Prostate gland (tissue), 2 donors: ENCODE results near the gene SPRR1A. TPM values are rescaled to one million over a fixed set of nuclear protein-coding genes. Genes with fewer than 3 reads are reported as not detected.

Experiments used
- DNase-seq: peaks from one replicate; pipeline ENCODE4 v3.0.0-alpha.2; 2019; ENCODE audit warnings: low spot score
- H3K27ac ChIP-seq, 2 donors: fragments of 200-600 bp; sonication (generic); 2 replicates each; pipeline ENCODE4 v1.5.1; 2017 to 2019
- H3K27me3 ChIP-seq: fragments of 200-600 bp; sonication (generic); replicated peaks from 2 replicates; pipeline ENCODE4 v1.5.1; 2019; ENCODE audit not compliant: insufficient read depth
- H3K36me3 ChIP-seq, 2 donors: fragments of 200-600 bp; sonication (generic); 1 replicate in 1 of 2; 2 replicates in 1 of 2; pipeline versions ENCODE4 v1.5.1 to v1.8.1; 2017 to 2019
- H3K4me1 ChIP-seq: fragments of 200-600 bp; sonication (generic); replicated peaks from 2 replicates; pipeline ENCODE4 v1.5.1; 2019
- H3K4me3 ChIP-seq, 2 donors: fragments of 200-600 bp; sonication (generic); 2 replicates each; pipeline ENCODE4 v1.5.1; 2017 to 2019
- H3K9me3 ChIP-seq: fragments of 200-600 bp; sonication (generic); 2 replicates; pipeline ENCODE4 v1.5.1; 2017
- POLR2A ChIP-seq: fragments of 450-650 bp; IDR thresholded peaks from one replicate; pipeline ENCODE4 v1.6.1; 2016; ENCODE audit warnings: antibody characterized with exemption, mild to moderate bottlenecking
- POLR2AphosphoS5 ChIP-seq: sonication (generic); formaldehyde crosslinking; IDR thresholded peaks from one replicate; pipeline ENCODE4 v1.6.1; 2017; ENCODE audit warnings: antibody characterized with exemption
- WGBS: methylation state at CpG from one replicate; pipeline ENCODE4 v1.1.5; 2018; 5-methylcytosine and 5-hydroxymethylcytosine counted together
- intact Hi-C: fragments of 100-400 bp; cut with DNase I; formaldehyde crosslinking; loops from one replicate; pipeline ENCODE4 v1.14.2; 2022
- total RNA-seq, 2 donors: library from RNA; depleted of rRNA; stranded (reverse); fragments of >200 nt; gene quantifications; one replicate each; pipeline ENCODE4 v1.1.0, GENCODE V29; 2016
- TF ChIP-seq, protein P1 (sequence below), 4 experiments: fragments of 200-600 bp in 2 of 4; fragments of 450-650 bp in 2 of 4; sonication (generic) in 2 of 4; IDR thresholded peaks; 1 replicate in 3 of 4; 2 replicates in 1 of 4; pipeline ENCODE4 v1.5.1; 2016 to 2019; ENCODE audit warnings: antibody characterized with exemption in 4 of 4, mild to moderate bottlenecking in 2 of 4, moderate library complexity in 2 of 4

SPRR1A gene
- total RNA-seq, 2 donors from 2014 or later: not detected

DNA sequence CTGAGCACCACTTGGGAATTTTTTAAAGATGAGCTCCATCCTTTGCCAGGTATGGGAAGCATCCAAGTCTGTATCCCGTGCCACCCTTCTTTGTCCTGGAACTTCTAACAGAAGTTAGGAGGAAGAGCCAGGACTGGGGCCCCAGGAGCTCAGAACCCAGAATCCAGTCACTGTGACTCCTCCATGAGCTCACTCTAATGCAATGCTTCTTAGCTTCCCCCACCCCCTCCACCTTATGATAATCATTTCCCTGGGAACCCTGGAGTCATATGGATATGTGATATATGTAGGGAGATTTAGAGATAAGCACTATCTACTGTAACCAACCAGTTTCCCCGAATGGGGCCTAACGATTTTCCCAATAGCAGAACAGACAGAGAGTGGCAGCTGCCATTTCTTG lies 37.6 kb upstream of the SPRR1A start:
- WGBS: 70% methylated on average over 3 of the region's 3 CpGs
- no peaks in the 10 kb centered on the region for H3K9me3 ChIP-seq
- intact Hi-C loops: no loop called here
- no peak for DNase-seq
- no peak overlapping the region for H3K27ac ChIP-seq
- H3K4me3 ChIP-seq: no peak overlapping the region
- H3K36me3 ChIP-seq: no peaks in the 10 kb centered on the region
- H3K4me1 ChIP-seq: no peaks in the 10 kb centered on the region
- H3K27me3 ChIP-seq: no peaks in the 10 kb centered on the region
- TF ChIP-seq, protein P1, sequence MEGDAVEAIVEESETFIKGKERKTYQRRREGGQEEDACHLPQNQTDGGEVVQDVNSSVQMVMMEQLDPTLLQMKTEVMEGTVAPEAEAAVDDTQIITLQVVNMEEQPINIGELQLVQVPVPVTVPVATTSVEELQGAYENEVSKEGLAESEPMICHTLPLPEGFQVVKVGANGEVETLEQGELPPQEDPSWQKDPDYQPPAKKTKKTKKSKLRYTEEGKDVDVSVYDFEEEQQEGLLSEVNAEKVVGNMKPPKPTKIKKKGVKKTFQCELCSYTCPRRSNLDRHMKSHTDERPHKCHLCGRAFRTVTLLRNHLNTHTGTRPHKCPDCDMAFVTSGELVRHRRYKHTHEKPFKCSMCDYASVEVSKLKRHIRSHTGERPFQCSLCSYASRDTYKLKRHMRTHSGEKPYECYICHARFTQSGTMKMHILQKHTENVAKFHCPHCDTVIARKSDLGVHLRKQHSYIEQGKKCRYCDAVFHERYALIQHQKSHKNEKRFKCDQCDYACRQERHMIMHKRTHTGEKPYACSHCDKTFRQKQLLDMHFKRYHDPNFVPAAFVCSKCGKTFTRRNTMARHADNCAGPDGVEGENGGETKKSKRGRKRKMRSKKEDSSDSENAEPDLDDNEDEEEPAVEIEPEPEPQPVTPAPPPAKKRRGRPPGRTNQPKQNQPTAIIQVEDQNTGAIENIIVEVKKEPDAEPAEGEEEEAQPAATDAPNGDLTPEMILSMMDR (IDR thresholded peaks at IDR 0.05): no peak
- TF ChIP-seq POLR2AphosphoS5: no peak
- TF ChIP-seq POLR2A: no peak

DNA sequence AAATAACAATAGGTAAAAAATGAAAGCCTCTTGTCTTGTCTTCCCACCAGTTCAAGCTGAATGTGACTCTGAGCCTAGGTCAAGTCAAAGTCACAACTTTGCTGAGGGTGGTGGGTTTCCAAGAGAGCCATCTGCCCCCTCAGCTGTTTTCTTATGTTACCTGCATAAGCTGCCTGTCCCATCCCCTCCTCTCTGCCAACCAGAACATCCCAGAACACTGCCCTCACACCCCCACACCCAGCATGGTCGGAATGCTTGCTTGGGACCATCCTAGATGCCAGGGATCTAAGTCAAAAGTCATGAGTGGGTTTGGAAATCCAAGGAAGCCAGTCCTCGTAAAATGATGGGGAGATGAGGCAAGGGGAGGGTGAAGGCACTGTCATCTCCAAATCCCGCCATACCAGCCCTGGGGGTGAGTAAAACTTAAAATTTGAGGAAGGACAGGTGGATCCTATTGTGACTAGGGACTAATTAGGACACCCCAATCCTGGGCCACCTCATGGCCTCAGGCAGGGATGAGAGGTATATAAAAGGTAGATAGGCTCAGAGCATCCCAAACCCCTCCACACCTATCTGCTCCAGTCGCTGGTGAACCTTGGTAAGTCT lies 37.1 kb upstream of the SPRR1A start, which contains the start of gene SPRR5:
Gene SPRR5 (plus strand): TSS at position 556 of the 606 bp plus-strand sequence. CDS start 1,349 bp downstream, outside the sequence.
- H3K27ac ChIP-seq: no peak within 1 kb of the TSS
- no peaks in the 10 kb centered on the region for H3K36me3 ChIP-seq
- WGBS: 85% methylated on average over 4 of the region's 4 CpGs
- H3K4me1 ChIP-seq: no peaks in the 10 kb centered on the region
- H3K4me3 ChIP-seq: no peak within 1 kb of the TSS
- TF ChIP-seq, protein P1 (IDR thresholded peaks at IDR 0.05): no peak
- TF ChIP-seq POLR2AphosphoS5 (no peak), POLR2A (no peak)
- no peaks in the 10 kb centered on the region for H3K9me3 ChIP-seq
- intact Hi-C loops: no loop called here
- DNase-seq: no peak
- H3K27me3 ChIP-seq: no peaks in the 10 kb centered on the region

DNA sequence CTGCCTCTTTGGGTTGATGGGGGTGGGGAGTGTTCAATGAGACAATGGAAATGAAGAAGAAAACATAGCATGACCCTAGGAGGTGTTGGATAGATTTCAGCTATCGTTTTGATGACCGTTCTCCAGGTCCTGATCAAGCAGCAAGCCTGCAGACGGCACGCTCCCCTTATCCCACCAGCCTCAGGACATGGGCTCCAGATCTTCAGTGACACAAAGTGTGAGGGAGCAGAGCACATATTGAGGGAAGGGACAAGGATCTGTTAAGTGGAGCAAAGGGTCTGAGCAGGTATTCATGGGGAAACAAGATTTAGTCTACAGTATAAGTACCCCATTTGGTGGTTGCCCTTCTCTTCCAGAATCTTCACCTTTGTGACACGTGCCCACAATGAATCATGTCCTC lies 32.2 kb upstream of the SPRR1A start:
- TF ChIP-seq, protein P1 (IDR thresholded peaks at IDR 0.05): no peak
- TF ChIP-seq POLR2AphosphoS5: no peak
- no peak for TF ChIP-seq POLR2A
- intact Hi-C loops: no loop called here
- H3K27me3 ChIP-seq: no peaks in the 10 kb centered on the region
- H3K9me3 ChIP-seq: no peaks in the 10 kb centered on the region
- no peak for DNase-seq
- no peak overlapping the region for H3K4me3 ChIP-seq
- no peak overlapping the region for H3K27ac ChIP-seq
- WGBS: 85% methylated on average over 5 of the region's 5 CpGs
- no peaks in the 10 kb centered on the region for H3K4me1 ChIP-seq
- no peaks in the 10 kb centered on the region for H3K36me3 ChIP-seq

DNA sequence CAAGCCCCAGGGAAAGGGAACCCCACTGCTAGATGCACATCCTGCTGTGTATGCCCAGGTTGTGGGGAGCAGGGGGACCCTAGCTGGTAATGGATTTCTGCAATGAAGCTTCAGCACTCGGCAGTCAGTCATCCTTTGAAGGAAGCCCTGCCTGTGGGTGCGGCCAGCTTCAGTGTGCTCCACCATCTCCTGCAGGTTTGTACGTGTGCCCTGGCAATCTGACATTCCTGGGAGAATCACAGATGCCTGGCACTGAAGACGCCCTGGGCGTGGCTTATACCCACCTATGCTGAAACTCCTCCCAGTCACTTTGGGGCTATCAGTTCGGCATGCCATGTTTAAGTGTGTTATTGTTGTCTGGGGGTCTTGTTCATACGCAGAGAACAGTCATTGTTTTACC lies 30.1 kb upstream of the SPRR1A start:
- 63% methylated on average over 7 of the region's 7 CpGs for WGBS
- no peak for TF ChIP-seq POLR2A
- TF ChIP-seq POLR2AphosphoS5: no peak
- TF ChIP-seq, protein P1 (IDR thresholded peaks at IDR 0.05): no peak

DNA sequence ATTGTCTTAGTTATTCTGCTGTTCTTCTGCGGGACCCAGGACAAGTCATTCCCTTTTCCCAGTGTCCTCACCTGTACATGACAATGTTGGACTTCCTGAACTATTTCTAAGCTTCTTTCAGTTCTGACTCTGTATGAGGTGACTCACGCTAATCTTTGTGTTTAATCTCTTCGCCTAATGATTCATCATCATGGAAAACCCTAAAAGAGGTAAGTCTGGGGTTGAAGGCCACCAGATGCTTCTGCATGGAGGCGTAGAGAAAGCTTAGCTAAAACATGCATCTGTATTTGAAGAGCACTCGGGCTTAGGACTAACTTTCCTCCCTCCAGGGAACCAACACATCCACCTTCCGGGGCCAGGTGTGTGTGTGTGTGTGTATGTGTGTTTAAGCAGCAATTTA lies 29.4 kb upstream of the SPRR1A start:
- Histone ChIP-seq H3K27me3 (no peaks in the 10 kb centered on the region), H3K27ac (no peak overlapping the region), H3K4me3 (no peak overlapping the region), H3K4me1 (no peaks in the 10 kb centered on the region), H3K36me3 (no peaks in the 10 kb centered on the region), H3K9me3 (no peaks in the 10 kb centered on the region)
- DNase-seq: no peak
- 82% methylated on average over 6 of the region's 6 CpGs for WGBS
- intact Hi-C loops: no loop called here
- TF ChIP-seq POLR2A: no peak
- no peak for TF ChIP-seq POLR2AphosphoS5
- TF ChIP-seq, protein P1 (IDR thresholded peaks at IDR 0.05): no peak

More for the DNA sequence above, 30.1 kb upstream of the SPRR1A start:
- intact Hi-C loops: no loop called here
- Histone ChIP-seq H3K36me3 (no peaks in the 10 kb centered on the region), H3K27ac (no peak overlapping the region), H3K27me3 (no peaks in the 10 kb centered on the region), H3K4me3 (no peak overlapping the region), H3K9me3 (no peaks in the 10 kb centered on the region), H3K4me1 (no peaks in the 10 kb centered on the region)
- no peak for DNase-seq
